HG02678 (cell line): ENCODE data around the gene ZNF117.
"Not testable (repeated sequence)": the region's sequence is repeated elsewhere in the genome, so short reads cannot be mapped to it uniquely, and the experiment has no call there.

Source experiments
- ATAC-seq: cut with Tn5 transposase; IDR thresholded peaks from one replicate; pipeline ENCODE4 v1.9.1; 2021; ENCODE audit warnings: mild to moderate bottlenecking, moderate library complexity; ENCODE audit not compliant: unreplicated experiment

The ZNF117 gene

GRCh38 chr7:64990936-64991335, at the start of gene ZNF117:
TSS of gene ZNF117 (minus strand) at chr7:64991036.
- ATAC-seq: no peak

DNA sequence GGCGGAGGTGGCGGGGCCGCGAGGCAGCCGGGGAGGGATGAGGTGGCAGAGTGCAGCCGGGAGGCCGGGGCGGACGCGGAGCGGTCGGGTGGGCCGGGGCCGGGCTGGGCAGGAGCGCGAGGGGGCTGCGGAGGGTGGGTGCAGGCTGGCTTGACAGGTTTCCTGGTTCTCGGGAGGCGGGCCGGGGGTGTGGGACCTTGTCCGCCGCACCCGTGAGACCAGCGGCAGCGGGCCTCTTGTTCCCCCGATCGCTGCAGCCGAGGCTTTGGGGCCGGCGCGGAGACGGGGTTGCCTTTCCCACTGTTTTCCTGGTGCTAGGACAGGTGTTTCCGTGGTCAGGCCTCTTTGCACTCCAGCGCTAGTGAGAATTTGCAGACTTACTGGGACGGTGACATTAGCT, 47.9 kb upstream of the ZNF117 start:
- ATAC-seq: peak; percentile 16

DNA sequence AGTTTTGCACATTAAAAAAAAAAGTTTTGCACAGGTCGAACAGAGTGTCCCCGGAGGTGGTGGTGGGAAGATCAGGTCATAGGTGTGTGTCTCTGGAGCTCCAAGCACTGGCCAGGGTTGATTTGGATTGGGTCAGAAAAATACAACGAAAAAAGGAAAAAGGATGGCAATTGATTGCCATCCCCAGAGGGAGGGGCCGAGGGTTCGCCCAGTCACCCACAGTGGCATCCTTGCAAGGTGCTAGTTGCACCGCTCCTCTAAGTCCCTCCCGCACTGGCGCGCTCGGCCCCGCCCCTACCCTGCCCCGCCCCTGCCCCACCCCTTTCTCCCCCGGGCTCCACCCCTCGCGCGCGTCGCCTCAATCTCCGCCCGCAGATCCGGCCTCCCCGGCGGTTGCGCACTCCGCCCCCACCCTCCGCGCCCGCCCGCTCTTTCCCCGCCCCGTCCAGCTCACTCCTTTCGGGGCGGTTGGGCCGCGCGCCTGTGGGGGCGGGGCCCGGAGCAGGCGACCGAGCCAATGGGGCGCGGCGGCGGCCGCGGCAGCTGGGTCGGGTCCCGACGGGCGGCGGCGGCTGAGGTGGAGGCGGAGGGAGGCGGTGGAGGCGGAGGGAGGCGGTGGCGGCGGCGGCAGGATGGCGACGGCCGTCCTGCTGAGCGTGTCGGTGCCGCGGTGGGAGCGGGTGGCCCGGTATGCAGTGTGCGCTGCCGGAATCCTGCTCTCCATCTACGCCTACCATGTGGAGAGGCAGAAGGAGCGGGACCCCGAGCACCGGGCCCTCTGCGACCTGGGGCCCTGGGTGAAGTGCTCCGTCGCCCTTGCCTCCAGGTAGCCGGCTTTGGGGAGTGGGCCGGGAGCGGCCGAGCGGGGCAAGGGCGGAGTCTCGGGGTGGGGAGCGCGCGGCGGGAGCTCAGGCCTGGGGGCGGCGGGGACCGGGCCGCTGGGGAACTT, 47.2 kb upstream of the ZNF117 start:
- peak; percentile 83 for ATAC-seq

GRCh38 chr7:65036526-65036925, 45.7 kb upstream of the ZNF117 start:
- ATAC-seq: not testable (repeated sequence)

GRCh38 chr7:65035469-65035868, 44.6 kb upstream of the ZNF117 start:
- not testable (repeated sequence) for ATAC-seq

GRCh38 chr7:65034120-65034782, 43.4 kb upstream of the ZNF117 start:
- not testable (repeated sequence) for ATAC-seq

DNA sequence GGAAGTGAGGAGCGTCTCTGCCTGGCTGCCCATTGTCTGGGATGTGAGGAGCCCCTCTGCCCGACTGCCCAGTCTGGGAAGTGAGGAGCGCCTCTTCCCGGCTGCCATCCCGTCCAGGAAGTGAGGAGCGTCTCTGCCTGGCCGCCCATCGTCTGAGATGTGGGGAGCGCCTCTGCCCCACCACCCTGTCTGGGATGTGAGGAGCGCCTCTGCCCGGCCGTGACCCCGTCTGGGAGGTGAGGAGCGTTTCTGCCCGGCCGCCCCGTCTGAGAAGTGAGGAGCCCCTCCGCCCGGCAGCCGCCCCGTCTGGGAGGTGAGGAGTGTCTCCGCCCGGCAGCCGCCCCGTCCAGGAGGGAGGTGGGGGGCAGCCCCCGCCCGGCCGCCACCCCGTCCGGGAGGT, 42.6 kb upstream of the ZNF117 start:
- not testable (repeated sequence) for ATAC-seq

- not testable (repeated sequence) for ATAC-seq
Measured at GRCh38 chr7:65025023-65025422, 34.2 kb upstream of the ZNF117 start.

DNA sequence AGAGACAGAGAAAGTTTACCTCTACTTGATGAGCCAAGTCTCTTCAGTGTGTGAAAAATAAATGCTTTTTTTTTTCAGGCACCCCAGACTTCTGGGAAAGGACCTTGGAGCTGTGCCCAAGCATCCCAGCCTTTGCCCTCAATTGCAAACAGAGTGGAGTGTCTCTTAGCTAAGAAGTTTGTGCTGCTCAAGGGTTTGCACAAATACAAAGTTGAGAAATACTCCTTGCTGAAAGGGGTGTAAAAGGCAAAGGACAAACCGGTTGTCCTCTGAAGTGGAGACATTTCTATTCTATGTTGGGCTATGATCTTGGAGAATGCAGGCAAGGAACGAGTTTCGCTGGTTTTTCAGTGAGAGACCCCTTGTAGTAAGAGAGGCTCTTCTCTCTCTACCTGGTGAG, 30.1 kb upstream of the ZNF117 start:
- not testable (repeated sequence) for ATAC-seq

GRCh38 chr7:65009881-65010280, 19.0 kb upstream of the ZNF117 start:
- not testable (repeated sequence) for ATAC-seq

GRCh38 chr7:65009394-65009793, 18.6 kb upstream of the ZNF117 start:
- ATAC-seq: not testable (repeated sequence)

- not testable (repeated sequence) for ATAC-seq
Measured at GRCh38 chr7:65007036-65007435, 16.2 kb upstream of the ZNF117 start.

DNA sequence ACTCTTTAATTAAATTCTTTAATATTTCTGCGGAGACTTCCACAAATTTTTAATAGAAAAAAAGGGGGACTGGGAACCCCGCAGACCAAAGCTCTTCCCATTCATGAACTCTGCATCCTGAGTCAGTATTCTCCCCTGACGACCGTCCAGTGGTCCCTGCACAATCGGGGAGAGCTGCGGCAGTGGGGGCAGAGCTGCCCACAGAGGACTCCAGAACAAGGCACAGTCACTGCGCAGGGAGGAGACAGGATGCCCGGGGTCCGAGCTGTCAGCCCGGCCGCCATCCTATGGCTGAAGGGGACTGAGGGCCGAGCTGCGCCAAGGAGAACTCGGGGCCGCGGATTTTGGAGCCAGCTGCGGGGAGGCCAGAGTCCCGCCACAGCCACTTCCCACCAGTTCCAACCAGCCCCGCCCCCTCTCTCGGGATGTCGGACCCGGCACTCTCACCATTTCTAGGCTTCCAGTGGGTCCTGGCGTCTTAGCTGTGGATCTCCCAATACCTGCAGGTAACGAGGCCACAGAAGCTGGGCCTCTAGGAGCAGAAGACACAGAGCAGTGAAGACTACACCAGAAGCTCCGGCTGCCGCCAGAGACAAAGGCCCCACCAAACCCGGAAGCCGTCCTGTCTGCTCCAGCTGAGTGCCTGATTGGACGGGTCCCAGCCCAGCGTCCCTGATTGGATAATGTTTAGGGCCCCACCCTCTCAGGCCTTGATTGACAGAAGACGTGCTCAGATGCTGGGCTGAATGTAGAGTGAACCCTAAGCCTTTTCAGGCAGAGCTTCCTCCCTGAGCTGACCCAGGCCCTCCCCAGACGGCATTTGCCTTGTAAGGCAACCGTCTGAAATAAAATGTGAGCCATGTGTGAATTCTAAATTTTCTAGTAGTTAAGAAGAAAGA, 15.5 kb upstream of the ZNF117 start, which contains the start of gene ERV3-1:
Gene ERV3-1, minus strand, starts transcription at position 594 of the 899 bp plus-strand sequence. CDS start 13,661 bp downstream, outside the sequence.
- ATAC-seq: peak; percentile 99

DNA sequence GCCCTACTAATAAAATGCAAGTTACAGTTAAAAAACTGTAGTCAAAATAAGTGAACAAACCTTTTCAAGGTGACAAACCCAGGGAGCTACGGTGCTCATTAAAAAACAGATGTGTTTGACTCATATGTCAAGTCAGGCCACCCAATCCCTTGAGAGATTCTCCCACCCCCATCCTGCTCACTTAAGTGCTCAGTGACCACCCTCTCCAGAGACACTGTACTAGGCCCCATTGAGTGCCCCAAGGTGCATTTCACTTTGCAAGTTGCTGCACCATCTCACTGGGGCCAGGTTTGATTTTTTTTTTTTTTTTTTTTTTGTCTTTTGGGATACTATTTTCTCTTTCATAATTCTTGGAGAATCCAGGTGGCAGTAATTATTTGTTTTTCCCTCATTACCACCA, 13.7 kb upstream of the ZNF117 start:
- ATAC-seq: no peak

DNA sequence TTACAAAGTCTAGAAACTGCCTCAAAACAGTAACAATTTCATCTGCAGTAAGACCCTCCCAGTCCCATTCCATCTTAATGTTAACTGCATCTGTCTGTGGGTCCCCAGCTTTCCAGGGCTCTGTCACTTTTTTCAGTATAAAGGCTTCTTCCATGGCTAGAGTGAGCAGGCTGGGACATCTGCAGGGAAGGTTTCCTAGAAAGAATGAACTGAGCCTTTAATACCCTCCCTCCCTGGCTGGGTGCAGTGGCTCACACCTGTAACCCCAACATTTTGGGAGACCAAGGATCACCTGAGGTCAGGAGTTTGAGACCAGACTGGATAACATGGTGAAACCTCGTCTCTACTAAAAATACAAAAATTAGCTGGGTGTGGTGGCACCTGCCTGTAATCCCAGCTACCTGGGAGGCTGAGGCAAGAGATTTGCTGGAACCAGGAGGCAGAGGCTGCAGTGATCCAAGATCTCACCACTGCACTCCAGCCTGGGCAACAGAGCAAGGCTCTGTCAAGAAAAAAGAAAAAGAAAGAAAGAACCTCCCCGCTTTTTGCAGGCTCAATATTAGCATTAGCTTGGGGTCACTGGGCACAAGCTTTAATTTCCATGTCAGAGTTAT, 12.2 kb upstream of the ZNF117 start:
- ATAC-seq: no peak

DNA sequence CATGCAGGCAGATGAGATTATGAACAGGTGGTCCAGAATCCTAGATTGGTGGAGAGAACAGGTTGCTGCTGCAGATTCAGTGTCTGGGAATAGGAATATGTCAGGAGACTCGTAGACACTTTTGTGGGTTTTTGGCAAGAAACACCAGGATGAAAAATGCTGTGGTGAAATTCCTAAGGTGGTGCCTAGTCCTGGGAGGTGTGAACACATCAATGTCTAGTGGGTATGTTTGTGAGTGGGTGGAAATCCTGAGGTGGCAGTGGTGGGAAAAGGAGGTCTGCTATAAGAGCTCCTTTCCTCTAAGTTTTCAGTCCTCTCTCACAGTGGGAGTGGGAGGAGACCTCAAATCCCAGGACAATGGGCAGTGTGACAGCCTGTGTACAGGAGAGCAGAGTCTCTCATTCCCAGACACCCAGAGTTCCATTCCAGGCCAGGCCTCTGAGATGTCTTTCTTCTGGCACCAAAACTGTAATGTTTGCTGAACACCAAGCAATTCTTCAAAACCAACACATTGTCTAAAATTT, 10.5 kb upstream of the ZNF117 start:
- ATAC-seq: no peak

- no peak for ATAC-seq
Measured at GRCh38 chr7:64999165-65000004, 8.5 kb upstream of the ZNF117 start.

- ATAC-seq: no peak
Measured at GRCh38 chr7:64998865-64999164, 8.0 kb upstream of the ZNF117 start.

GRCh38 chr7:64997927-64998391, 7.1 kb upstream of the ZNF117 start:
- no peak for ATAC-seq
